BLaER1 (cell line): Measurements from ENCODE around the gene RBM10.

ENCODE experiments used
- H3K27ac ChIP-seq: shearing (Covaris generic); formaldehyde crosslinking; 2 replicates; pipeline ENCODE4 v1.8.1; 2022
- H3K27me3 ChIP-seq: shearing (Covaris generic); formaldehyde crosslinking; 2 replicates; pipeline ENCODE4 v1.8.1; 2022
- H3K36me3 ChIP-seq: shearing (Covaris generic); formaldehyde crosslinking; 2 replicates; pipeline ENCODE4 v1.8.1; 2022
- H3K4me1 ChIP-seq: shearing (Covaris generic); formaldehyde crosslinking; 2 replicates; pipeline ENCODE4 v1.8.1; 2022
- H3K4me2 ChIP-seq: shearing (Covaris generic); formaldehyde crosslinking; 2 replicates; pipeline ENCODE4 v1.8.1; 2022
- H3K4me3 ChIP-seq: shearing (Covaris generic); formaldehyde crosslinking; 2 replicates; pipeline ENCODE4 v1.8.1; 2022
- H3K9ac ChIP-seq: shearing (Covaris generic); formaldehyde crosslinking; 2 replicates; pipeline ENCODE4 v1.8.1; 2022
- H3K9me3 ChIP-seq: shearing (Covaris generic); formaldehyde crosslinking; 2 replicates; pipeline ENCODE4 v1.8.1; 2022
- H4K20me1 ChIP-seq: shearing (Covaris generic); formaldehyde crosslinking; 2 replicates; pipeline ENCODE4 v1.8.1; 2022
- Cebpa-rat ChIP-seq: shearing (Covaris generic); IDR thresholded peaks from 2 replicates; pipeline ENCODE4 v1.8.1; 2022

RBM10 gene

GRCh38 chrX:47174846-47175587 is 30.0 kb downstream of the RBM10 start:
- TF ChIP-seq Cebpa-rat, result no peak
- Histone ChIP-seq H4K20me1 (peaks cover 89% of the 10 kb centered on the region), H3K36me3 (peaks cover 96% of the 10 kb centered on the region)

DNA sequence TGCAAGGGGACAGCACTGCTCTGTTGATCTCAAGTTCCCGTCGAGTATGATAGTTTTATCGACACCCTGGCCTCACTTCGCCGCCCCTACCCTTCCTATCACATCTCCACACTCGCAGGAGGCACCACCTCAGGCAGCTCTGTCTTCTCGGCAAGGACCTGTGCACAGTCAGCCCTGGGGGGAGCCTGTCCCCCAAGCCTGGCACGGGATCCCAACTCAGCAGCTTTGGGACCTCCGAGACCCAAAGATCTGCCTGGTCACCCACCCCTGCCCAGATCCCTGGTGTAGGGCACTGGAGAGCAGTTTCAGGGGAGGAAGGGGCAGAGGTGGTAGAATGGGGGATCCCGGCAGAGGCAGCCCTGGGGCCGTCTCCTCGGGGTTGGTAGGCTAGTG is 30.6 kb downstream of the RBM10 start:
- Histone ChIP-seq H4K20me1 (peaks cover 83% of the 10 kb centered on the region), H3K36me3 (peaks cover 94% of the 10 kb centered on the region), H3K27me3 (peaks cover 64% of the 10 kb centered on the region), H3K4me3 (no peak overlapping the region), H3K9ac (no peak overlapping the region), H3K4me2 (no peak overlapping the region), H3K4me1 (no peaks in the 10 kb centered on the region), H3K27ac (no peak overlapping the region), H3K9me3 (no peaks in the 10 kb centered on the region)
- no peak for TF ChIP-seq Cebpa-rat

More at GRCh38 chrX:47174846-47175587, 30.0 kb downstream of the RBM10 start:
- no peak overlapping the region for H3K9ac ChIP-seq
- H3K4me3 ChIP-seq, result no peak overlapping the region
- no peak overlapping the region for H3K27ac ChIP-seq
- no peaks in the 10 kb centered on the region for H3K4me1 ChIP-seq
- no peaks in the 10 kb centered on the region for H3K9me3 ChIP-seq
- peaks cover 70% of the 10 kb centered on the region for H3K27me3 ChIP-seq
- H3K4me2 ChIP-seq, result no peak overlapping the region

DNA sequence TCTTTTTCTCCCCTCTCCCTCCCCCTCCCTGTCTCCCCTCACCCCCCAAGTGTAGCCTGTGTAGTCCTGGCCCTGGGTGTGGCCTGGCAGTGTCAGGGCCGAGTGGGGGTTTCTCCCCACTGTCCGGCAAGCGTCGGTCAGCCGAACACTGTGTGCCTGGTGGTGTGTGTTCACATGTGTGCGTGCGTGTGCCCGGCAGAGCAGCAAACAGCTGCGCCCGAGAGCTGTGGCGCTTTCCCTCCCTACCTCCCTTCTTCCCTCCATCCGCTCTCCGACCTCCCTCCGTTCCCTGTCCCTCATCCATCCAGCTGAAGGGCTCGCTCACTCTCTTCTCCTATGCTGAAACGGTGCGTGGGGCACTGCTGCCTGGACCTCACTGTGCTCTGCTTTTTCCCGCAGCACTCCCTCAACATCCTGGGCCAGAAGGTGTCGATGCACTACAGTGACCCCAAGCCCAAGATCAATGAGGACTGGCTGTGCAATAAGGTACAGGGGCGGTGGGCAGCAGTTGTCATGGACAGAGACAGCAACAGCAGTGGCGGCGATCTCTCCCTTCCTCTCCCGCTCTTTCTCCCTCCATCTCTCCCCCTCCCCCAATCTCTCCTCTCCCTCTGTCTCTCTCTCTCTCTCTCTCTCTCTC is 31.2 kb downstream of the RBM10 start:
- Histone ChIP-seq H3K36me3 (peaks cover 93% of the 10 kb centered on the region), H3K4me3 (no peak overlapping the region), H3K9ac (no peak overlapping the region), H3K27me3 (peaks cover 63% of the 10 kb centered on the region), H3K4me1 (no peaks in the 10 kb centered on the region), H4K20me1 (peaks cover 77% of the 10 kb centered on the region), H3K4me2 (no peak overlapping the region), H3K27ac (no peak overlapping the region), H3K9me3 (no peaks in the 10 kb centered on the region)
- no peak for TF ChIP-seq Cebpa-rat

DNA sequence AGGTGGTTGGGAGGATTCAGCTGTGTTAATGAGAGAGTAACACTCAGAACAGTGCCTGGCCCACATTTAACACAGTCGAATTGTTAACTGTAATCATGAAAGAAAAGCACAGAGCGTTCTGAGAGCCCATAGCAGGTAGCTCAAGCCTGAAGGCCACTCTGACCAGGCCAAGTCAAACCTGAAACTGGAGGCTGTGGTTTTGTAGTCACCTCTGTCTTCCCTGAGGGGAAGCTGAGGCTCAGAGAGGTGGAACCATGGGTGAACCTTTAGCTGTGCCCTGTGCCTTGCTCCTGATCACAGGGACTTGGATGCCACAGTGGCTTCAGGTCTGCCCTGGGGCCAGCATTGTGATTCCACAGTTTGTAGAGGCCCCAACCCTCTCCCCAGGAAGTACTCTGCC is 32.1 kb downstream of the RBM10 start:
- no peak overlapping the region for H3K27ac ChIP-seq
- H3K9ac ChIP-seq, result no peak overlapping the region
- TF ChIP-seq Cebpa-rat, result no peak
- H3K4me1 ChIP-seq, result no peaks in the 10 kb centered on the region
- no peak overlapping the region for H3K4me2 ChIP-seq
- peaks cover 93% of the 10 kb centered on the region for H3K36me3 ChIP-seq
- H4K20me1 ChIP-seq, result peaks cover 77% of the 10 kb centered on the region
- H3K4me3 ChIP-seq, result no peak overlapping the region
- peaks cover 69% of the 10 kb centered on the region for H3K27me3 ChIP-seq
- no peaks in the 10 kb centered on the region for H3K9me3 ChIP-seq

GRCh38 chrX:47178337-47178736 is 33.3 kb downstream of the RBM10 start:
- no peak overlapping the region for H3K4me3 ChIP-seq
- peaks cover 75% of the 10 kb centered on the region for H4K20me1 ChIP-seq
- no peaks in the 10 kb centered on the region for H3K9me3 ChIP-seq
- no peak overlapping the region for H3K9ac ChIP-seq
- no peak overlapping the region for H3K4me2 ChIP-seq
- no peak for TF ChIP-seq Cebpa-rat
- H3K27me3 ChIP-seq, result peaks cover 66% of the 10 kb centered on the region
- H3K27ac ChIP-seq, result no peak overlapping the region
- no peaks in the 10 kb centered on the region for H3K4me1 ChIP-seq
- peaks cover 92% of the 10 kb centered on the region for H3K36me3 ChIP-seq

GRCh38 chrX:47179221-47179927 is 34.4 kb downstream of the RBM10 start:
- Histone ChIP-seq H3K27ac (no peak overlapping the region), H3K9ac (no peak overlapping the region), H3K36me3 (peaks cover 91% of the 10 kb centered on the region), H3K4me2 (no peak overlapping the region), H3K4me3 (no peak overlapping the region), H3K4me1 (no peaks in the 10 kb centered on the region), H3K9me3 (no peaks in the 10 kb centered on the region), H3K27me3 (peaks cover 68% of the 10 kb centered on the region), H4K20me1 (peaks cover 80% of the 10 kb centered on the region)
- TF ChIP-seq Cebpa-rat, result no peak

DNA sequence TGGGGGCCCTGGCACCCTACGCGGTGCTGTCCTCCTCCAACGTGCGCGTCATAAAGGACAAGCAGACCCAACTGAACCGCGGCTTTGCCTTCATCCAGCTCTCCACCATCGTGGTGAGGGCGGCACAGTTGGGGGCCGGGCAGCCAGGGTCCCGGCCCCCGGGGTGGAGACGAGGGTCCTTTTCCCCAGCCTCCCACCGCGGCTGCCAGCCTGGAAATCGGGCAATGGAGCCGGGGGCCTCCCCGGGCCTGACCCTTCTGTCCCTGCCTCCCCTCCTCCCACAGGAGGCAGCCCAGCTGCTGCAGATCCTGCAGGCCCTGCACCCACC is 34.9 kb downstream of the RBM10 start:
- Histone ChIP-seq H3K9me3 (no peaks in the 10 kb centered on the region), H3K4me2 (no peak overlapping the region), H3K9ac (no peak overlapping the region), H3K4me3 (no peak overlapping the region), H3K27me3 (peaks cover 70% of the 10 kb centered on the region), H3K36me3 (peaks cover 91% of the 10 kb centered on the region), H4K20me1 (peaks cover 83% of the 10 kb centered on the region), H3K4me1 (no peaks in the 10 kb centered on the region), H3K27ac (no peak overlapping the region)
- no peak for TF ChIP-seq Cebpa-rat

DNA sequence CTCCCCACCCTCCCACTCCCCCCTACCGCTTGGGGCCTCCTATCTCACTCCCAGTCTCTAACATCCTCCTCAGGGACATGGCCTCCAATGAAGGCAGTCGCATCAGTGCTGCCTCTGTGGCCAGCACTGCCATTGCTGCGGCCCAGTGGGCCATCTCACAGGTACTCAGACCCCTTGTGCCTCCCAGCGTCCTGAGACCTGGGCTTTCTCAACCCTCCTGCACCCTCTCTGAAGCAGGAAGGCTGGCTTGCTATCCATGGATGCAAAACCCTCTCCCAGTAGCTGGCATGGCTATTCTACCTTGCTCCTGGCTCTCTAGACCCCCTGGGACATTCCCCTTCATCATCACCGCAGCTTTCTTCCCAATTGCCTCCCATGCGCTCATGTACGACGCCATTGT is 35.3 kb downstream of the RBM10 start:
- Histone ChIP-seq H3K27ac (no peak overlapping the region), H3K27me3 (peaks cover 74% of the 10 kb centered on the region), H3K4me2 (no peak overlapping the region), H3K4me3 (no peak overlapping the region), H3K4me1 (no peaks in the 10 kb centered on the region), H3K9ac (no peak overlapping the region), H4K20me1 (peaks cover 84% of the 10 kb centered on the region), H3K36me3 (peaks cover 91% of the 10 kb centered on the region), H3K9me3 (no peaks in the 10 kb centered on the region)
- TF ChIP-seq Cebpa-rat, result no peak

- Histone ChIP-seq H4K20me1 (peaks cover 81% of the 10 kb centered on the region), H3K9me3 (no peaks in the 10 kb centered on the region), H3K4me2 (no peak overlapping the region), H3K9ac (no peak overlapping the region), H3K36me3 (peaks cover 91% of the 10 kb centered on the region), H3K4me1 (no peaks in the 10 kb centered on the region), H3K27ac (no peak overlapping the region), H3K4me3 (no peak overlapping the region), H3K27me3 (peaks cover 73% of the 10 kb centered on the region)
- TF ChIP-seq Cebpa-rat, result no peak
Observed at GRCh38 chrX:47181301-47181700, 36.3 kb downstream of the RBM10 start.

- peaks cover 91% of the 10 kb centered on the region for H3K36me3 ChIP-seq
- no peak overlapping the region for H3K4me2 ChIP-seq
- H4K20me1 ChIP-seq, result peaks cover 81% of the 10 kb centered on the region
- TF ChIP-seq Cebpa-rat, result no peak
- H3K27me3 ChIP-seq, result peaks cover 67% of the 10 kb centered on the region
- no peak overlapping the region for H3K4me3 ChIP-seq
- no peak overlapping the region for H3K9ac ChIP-seq
- H3K27ac ChIP-seq, result no peak overlapping the region
- H3K9me3 ChIP-seq, result no peaks in the 10 kb centered on the region
- no peaks in the 10 kb centered on the region for H3K4me1 ChIP-seq
Observed at GRCh38 chrX:47182106-47182700, 37.2 kb downstream of the RBM10 start.
